Chondrocyte (in vitro differentiated cells): Measurements from ENCODE around the gene ZBTB18. TPM values are rescaled to one million over a fixed set of nuclear protein-coding genes. Genes with fewer than 3 reads are reported as not detected.

Source experiments
- DNase-seq: peaks from one replicate; pipeline ENCODE4 v3.0.0; 2021; ENCODE audit warnings: mixed read lengths, low spot score
- H3K27ac Mint-ChIP-seq: one replicate; pipeline ENCODE4 v1.8.0; 2021; ENCODE audit warnings: mild to moderate bottlenecking, moderate library complexity, mixed read lengths; ENCODE audit not compliant: unreplicated experiment
- H3K27me3 Mint-ChIP-seq: 2 replicates; pipeline ENCODE4 v1.8.0; 2021; ENCODE audit warnings: low read depth, mixed read lengths
- H3K36me3 Mint-ChIP-seq: 2 replicates; pipeline ENCODE4 v1.8.0; 2021; ENCODE audit warnings: low read depth, mixed read lengths
- H3K4me1 Mint-ChIP-seq: 2 replicates; pipeline ENCODE4 v1.8.0; 2021; ENCODE audit warnings: low read depth, mild to moderate bottlenecking, mixed read lengths
- H3K4me3 Mint-ChIP-seq: one replicate; pipeline ENCODE4 v1.8.0; 2021; ENCODE audit warnings: mild to moderate bottlenecking, moderate library complexity, mixed read lengths; ENCODE audit not compliant: unreplicated experiment
- H3K9me3 Mint-ChIP-seq: 2 replicates; pipeline ENCODE4 v1.8.0; 2021; ENCODE audit warnings: low read depth, mixed read lengths
- total RNA-seq: library from RNA; stranded (reverse); gene quantifications from 3 replicates; pipeline ENCODE4 v1.2.1, GENCODE V29; 2021
- TF ChIP-seq, protein P1 (sequence below): fragments of 200-600 bp; sonication (generic); IDR thresholded peaks from 2 replicates; pipeline ENCODE4 v1.5.0; 2021; ENCODE audit warnings: antibody characterized with exemption, mild to moderate bottlenecking, moderate library complexity

ZBTB18 gene
- total RNA-seq, 1 donor from 2014 or later, result 21.5 TPM

GRCh38 chr1:244050014-244050834, 859 bp upstream of the ZBTB18 start:
- H3K27me3 Mint-ChIP-seq, result no peaks in the 10 kb centered on the region
- no peaks in the 10 kb centered on the region for H3K9me3 Mint-ChIP-seq
- no peak overlapping the region for H3K4me3 Mint-ChIP-seq
- DNase-seq, result no peak
- peaks cover 3% of the 10 kb centered on the region for H3K36me3 Mint-ChIP-seq
- H3K4me1 Mint-ChIP-seq, result peaks cover 13% of the 10 kb centered on the region
- TF ChIP-seq, protein P1, sequence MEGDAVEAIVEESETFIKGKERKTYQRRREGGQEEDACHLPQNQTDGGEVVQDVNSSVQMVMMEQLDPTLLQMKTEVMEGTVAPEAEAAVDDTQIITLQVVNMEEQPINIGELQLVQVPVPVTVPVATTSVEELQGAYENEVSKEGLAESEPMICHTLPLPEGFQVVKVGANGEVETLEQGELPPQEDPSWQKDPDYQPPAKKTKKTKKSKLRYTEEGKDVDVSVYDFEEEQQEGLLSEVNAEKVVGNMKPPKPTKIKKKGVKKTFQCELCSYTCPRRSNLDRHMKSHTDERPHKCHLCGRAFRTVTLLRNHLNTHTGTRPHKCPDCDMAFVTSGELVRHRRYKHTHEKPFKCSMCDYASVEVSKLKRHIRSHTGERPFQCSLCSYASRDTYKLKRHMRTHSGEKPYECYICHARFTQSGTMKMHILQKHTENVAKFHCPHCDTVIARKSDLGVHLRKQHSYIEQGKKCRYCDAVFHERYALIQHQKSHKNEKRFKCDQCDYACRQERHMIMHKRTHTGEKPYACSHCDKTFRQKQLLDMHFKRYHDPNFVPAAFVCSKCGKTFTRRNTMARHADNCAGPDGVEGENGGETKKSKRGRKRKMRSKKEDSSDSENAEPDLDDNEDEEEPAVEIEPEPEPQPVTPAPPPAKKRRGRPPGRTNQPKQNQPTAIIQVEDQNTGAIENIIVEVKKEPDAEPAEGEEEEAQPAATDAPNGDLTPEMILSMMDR, result no peak
- no peak overlapping the region for H3K27ac Mint-ChIP-seq

DNA sequence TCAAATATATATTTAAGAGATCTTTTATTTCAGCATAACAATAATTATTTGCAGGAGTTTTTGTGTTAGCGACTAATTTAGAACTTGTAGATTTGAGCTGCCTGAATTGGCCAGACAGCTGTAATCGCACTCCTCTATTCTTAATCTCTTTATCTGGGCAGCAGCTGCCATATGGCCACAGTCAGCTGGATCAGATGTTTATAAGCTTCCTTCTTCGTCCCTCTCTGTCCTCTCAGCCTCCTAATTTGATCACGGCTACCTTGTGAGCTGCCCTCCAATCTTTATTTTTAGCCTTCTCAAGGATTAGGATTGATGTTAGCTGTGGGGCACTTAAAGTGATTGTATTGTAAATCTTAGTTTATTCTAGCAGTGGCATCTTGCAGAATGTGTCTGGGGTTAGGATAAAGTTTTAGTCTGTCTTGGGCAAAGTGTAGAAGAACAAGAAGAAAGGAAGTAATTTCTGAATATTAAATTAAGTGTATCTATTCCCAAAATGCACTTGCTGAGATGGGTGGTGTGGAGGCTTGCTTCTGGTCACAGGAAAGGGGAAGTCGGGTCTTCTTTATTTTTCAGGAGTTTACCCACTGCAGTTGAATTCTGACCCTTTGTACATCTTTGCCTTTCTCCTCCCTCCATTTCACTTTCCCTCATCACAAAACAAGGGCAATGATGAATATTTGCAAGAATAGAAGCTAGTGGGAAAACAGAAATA, 1.1 kb downstream of the ZBTB18 start:
- DNase-seq, result no peak
- peaks cover 24% of the 10 kb centered on the region for H3K4me1 Mint-ChIP-seq
- peaks cover 3% of the 10 kb centered on the region for H3K36me3 Mint-ChIP-seq
- H3K4me3 Mint-ChIP-seq, result no peak overlapping the region
- TF ChIP-seq, protein P1, result no peak
- H3K27me3 Mint-ChIP-seq, result no peaks in the 10 kb centered on the region
- H3K27ac Mint-ChIP-seq, result no peak overlapping the region
- no peaks in the 10 kb centered on the region for H3K9me3 Mint-ChIP-seq

- peaks cover 3% of the 10 kb centered on the region for H3K36me3 Mint-ChIP-seq
- H3K9me3 Mint-ChIP-seq, result no peaks in the 10 kb centered on the region
- no peak for DNase-seq
- H3K27me3 Mint-ChIP-seq, result no peaks in the 10 kb centered on the region
- no peak overlapping the region for H3K4me3 Mint-ChIP-seq
- TF ChIP-seq, protein P1, result no peak
- no peak overlapping the region for H3K27ac Mint-ChIP-seq
- peaks cover 27% of the 10 kb centered on the region for H3K4me1 Mint-ChIP-seq
Observed at GRCh38 chr1:244052728-244053312, 1.7 kb downstream of the ZBTB18 start.

GRCh38 chr1:244053831-244054230, 2.7 kb downstream of the ZBTB18 start:
- Mint-ChIP-seq H3K36me3 (peaks cover 3% of the 10 kb centered on the region), H3K27ac (no peak overlapping the region), H3K4me1 (peaks cover 29% of the 10 kb centered on the region), H3K9me3 (no peaks in the 10 kb centered on the region), H3K27me3 (no peaks in the 10 kb centered on the region), H3K4me3 (no peak overlapping the region)
- TF ChIP-seq, protein P1, result no peak
- no peak for DNase-seq

DNA sequence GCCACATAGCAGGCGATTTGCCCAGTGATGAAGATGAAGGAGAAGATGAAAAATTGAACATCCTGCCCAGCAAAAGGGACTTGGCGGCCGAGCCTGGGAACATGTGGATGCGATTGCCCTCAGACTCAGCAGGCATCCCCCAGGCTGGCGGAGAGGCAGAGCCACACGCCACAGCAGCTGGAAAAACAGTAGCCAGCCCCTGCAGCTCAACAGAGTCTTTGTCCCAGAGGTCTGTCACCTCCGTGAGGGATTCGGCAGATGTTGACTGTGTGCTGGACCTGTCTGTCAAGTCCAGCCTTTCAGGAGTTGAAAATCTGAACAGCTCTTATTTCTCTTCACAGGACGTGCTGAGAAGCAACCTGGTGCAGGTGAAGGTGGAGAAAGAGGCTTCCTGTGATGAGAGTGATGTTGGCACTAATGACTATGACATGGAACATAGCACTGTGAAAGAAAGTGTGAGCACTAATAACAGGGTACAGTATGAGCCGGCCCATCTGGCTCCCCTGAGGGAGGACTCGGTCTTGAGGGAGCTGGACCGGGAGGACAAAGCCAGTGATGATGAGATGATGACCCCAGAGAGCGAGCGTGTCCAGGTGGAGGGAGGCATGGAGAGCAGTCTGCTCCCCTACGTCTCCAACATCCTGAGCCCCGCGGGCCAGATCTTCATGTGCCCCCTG, 3.3 kb downstream of the ZBTB18 start:
- Mint-ChIP-seq H3K4me3 (no peak overlapping the region), H3K36me3 (peaks cover 3% of the 10 kb centered on the region), H3K9me3 (no peaks in the 10 kb centered on the region), H3K4me1 (peaks cover 30% of the 10 kb centered on the region), H3K27me3 (no peaks in the 10 kb centered on the region), H3K27ac (no peak overlapping the region)
- DNase-seq, result no peak
- TF ChIP-seq, protein P1, result no peak
